Gastrocnemius medialis (tissue), 4 donors: ENCODE results near the gene CAMK2N2. TPM values are rescaled to one million over a fixed set of nuclear protein-coding genes. Genes with fewer than 3 reads are reported as not detected.

Experiments
- ATAC-seq, 2 donors: fragments of 150-250 bp; one replicate each; pipeline ENCODE4 v1.9.1; 2016
- DNase-seq, 2 donors: peaks; one replicate each; pipeline ENCODE4 v3.0.0-alpha.2; 2019
- H3K27ac ChIP-seq, 4 donors: fragments of 200-600 bp; sonication (generic); 1 replicate in 1 of 4; 2 replicates in 3 of 4; pipeline ENCODE4 v1.5.1; 2016 to 2018; ENCODE audit warnings: mild to moderate bottlenecking in 2 of 4, moderate library complexity in 1 of 4
- H3K27me3 ChIP-seq, 3 donors: fragments of 200-600 bp; sonication (generic) in 2 of 3; 1 replicate in 1 of 3; 2 replicates in 2 of 3; pipeline versions ENCODE4 v1.5.1 to v1.6.0; 2016 to 2019; ENCODE audit warnings: mild to moderate bottlenecking in 1 of 3, moderate library complexity in 1 of 3
- H3K36me3 ChIP-seq, 2 donors: fragments of 200-600 bp; sonication (generic) in 1 of 2; one replicate each; pipeline ENCODE4 v1.5.1; 2017 to 2018
- H3K4me1 ChIP-seq, 2 donors: fragments of 200-600 bp; sonication (generic) in 1 of 2; one replicate each; pipeline ENCODE4 v1.5.1; 2016 to 2017; ENCODE audit warnings: mild to moderate bottlenecking in 2 of 2
- H3K4me3 ChIP-seq, 4 donors: fragments of 200-600 bp; sonication (generic) in 3 of 4; 1 replicate in 1 of 4; 2 replicates in 3 of 4; pipeline ENCODE4 v1.5.1; 2016 to 2019; ENCODE audit warnings: mild to moderate bottlenecking in 2 of 4
- H3K9me3 ChIP-seq, 3 donors: fragments of 200-600 bp; sonication (generic) in 2 of 3; 1 replicate in 1 of 3; 2 replicates in 2 of 3; pipeline ENCODE4 v1.5.1; 2016 to 2019
- CTCF ChIP-seq, 5 experiments: fragments of 450-650 bp in 3 of 5; fragments of 200-600 bp in 2 of 5; sonication (generic) in 2 of 5; IDR thresholded peaks in 4 of 5; conservative IDR thresholded peaks in 1 of 5; 1 replicate in 4 of 5; 2 replicates in 1 of 5; pipeline ENCODE4 v1.5.1; 2016 to 2019; ENCODE audit warnings: antibody characterized with exemption in 5 of 5, mild to moderate bottlenecking in 3 of 5, moderate library complexity in 3 of 5
- POLR2A ChIP-seq, 2 donors: fragments of 450-650 bp; IDR thresholded peaks; one replicate each; pipeline ENCODE4 v1.6.1; 2017; ENCODE audit warnings: antibody characterized with exemption in 2 of 2, mild to moderate bottlenecking in 2 of 2, moderate library complexity in 2 of 2
- in situ Hi-C, 4 donors: fragments of 200-750 bp; cut with MboI; loops; one replicate each; pipeline versions ENCODE4 v1.15.0 to v1.8.0; 2017; ENCODE audit warnings: low sequenced_read_pairs in 4 of 4
- intact Hi-C: fragments of 100-400 bp; cut with DNase I; formaldehyde crosslinking; loops from one replicate; pipeline ENCODE4 v1.15.1; 2023; ENCODE audit warnings: low total_unique reads
- total RNA-seq, 4 donors: library from RNA; depleted of rRNA; stranded (reverse); fragments of >200 nt; gene quantifications; one replicate each; pipeline versions ENCODE4 v1.1.0 to v1.2.3, GENCODE V29; 2016

Gene CAMK2N2
- total RNA-seq, 4 donors from 2014 or later = not detected

- no peak overlapping the region for H3K27ac ChIP-seq
- no peak for TF ChIP-seq POLR2A (IDR thresholded peaks at IDR 0.05)
- no peak for TF ChIP-seq CTCF (IDR thresholded peaks at IDR 0.05 in 4 of 5, conservative IDR thresholded peaks at IDR 0.05 in 1 of 5)
- in situ Hi-C loops = loop anchor here in 1 of 4 donors (25.0 kb wide), 1 partner anchor 403 kb away; the partner anchor contains the start of gene PARL
- H3K4me1 ChIP-seq = no peaks in the 10 kb centered on the region
- DNase-seq (no peak), ATAC-seq (no peak)
- no peak overlapping the region for H3K4me3 ChIP-seq
- H3K27me3 ChIP-seq = no peaks in the 10 kb centered on the region
- H3K9me3 ChIP-seq = no peaks in the 10 kb centered on the region
- intact Hi-C loops = loop anchor here (10.0 kb wide), 1 partner anchor 276 kb away; the partner anchor contains the start of gene ABCC5
- H3K36me3 ChIP-seq = no peaks in the 10 kb centered on the region
Observed at GRCh38 chr3:184290331-184290730, 29.0 kb upstream of the CAMK2N2 start.

DNA sequence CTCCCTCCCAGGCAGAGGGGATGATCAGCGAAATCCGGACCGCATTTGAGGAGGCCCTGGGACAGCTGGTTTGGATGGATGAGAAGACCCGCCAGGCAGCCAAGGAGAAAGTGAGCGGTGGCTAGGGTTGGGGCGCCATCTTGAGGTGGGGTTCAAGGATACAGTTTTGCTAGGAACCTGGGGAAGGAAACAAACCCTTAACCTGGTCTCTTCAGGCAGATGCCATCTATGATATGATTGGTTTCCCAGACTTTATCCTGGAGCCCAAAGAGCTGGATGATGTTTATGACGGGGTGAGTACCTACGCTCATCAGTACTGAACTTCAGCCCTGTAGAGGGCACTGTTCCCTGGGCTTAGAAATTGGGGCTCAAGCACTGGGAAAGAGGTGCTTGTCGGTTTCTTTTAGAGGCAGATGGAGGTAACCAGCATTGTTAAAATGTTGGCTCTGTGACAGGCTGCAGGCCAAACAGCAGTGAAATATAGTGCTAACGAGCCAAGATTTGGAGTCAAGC lies 28.1 kb upstream of the CAMK2N2 start:
- H3K27me3 ChIP-seq = no peaks in the 10 kb centered on the region
- H3K36me3 ChIP-seq = no peaks in the 10 kb centered on the region
- no peaks in the 10 kb centered on the region for H3K9me3 ChIP-seq
- no peak overlapping the region for H3K27ac ChIP-seq
- H3K4me3 ChIP-seq = no peak overlapping the region
- in situ Hi-C loops (loop anchor here in 1 of 4 donors (25.0 kb wide), 1 partner anchor 402 kb away; the partner anchor contains the start of gene PARL), intact Hi-C loops (loop anchor here (5.0 kb wide), 1 partner anchor 62 kb away; the partner anchor contains the start of gene VWA5B2)
- H3K4me1 ChIP-seq = no peaks in the 10 kb centered on the region
- DNase-seq (peak in 1 of 2 donors; percentile 28), ATAC-seq (peak; percentile 43 to 58)
- TF ChIP-seq CTCF (IDR thresholded peaks at IDR 0.05 in 4 of 5, conservative IDR thresholded peaks at IDR 0.05 in 1 of 5) (peak; percentile 26 to 59 (median 49)), POLR2A (IDR thresholded peaks at IDR 0.05) (no peak)

DNA sequence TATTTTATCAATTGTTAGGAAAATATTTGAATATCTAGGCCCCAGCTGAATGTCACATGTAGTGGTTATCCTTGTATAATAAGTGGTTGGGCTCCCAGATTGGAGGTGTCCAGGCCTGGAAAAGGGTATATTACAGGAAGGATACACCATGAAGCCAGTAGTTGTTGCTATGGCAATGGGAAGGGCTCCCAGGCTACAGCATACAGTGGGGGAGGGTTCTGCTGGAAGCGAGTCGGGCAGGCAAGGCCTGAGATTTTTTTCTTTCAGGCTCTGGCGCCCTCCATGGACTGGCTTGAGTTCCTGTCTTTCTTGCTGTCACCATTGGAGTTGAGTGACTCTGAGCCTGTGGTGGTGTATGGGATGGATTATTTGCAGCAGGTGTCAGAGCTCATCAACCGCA lies 23.3 kb upstream of the CAMK2N2 start:
- H3K4me1 ChIP-seq = no peaks in the 10 kb centered on the region
- no peaks in the 10 kb centered on the region for H3K36me3 ChIP-seq
- ATAC-seq (no peak), DNase-seq (no peak)
- no peaks in the 10 kb centered on the region for H3K27me3 ChIP-seq
- no peaks in the 10 kb centered on the region for H3K9me3 ChIP-seq
- TF ChIP-seq POLR2A (IDR thresholded peaks at IDR 0.05) (no peak), CTCF (IDR thresholded peaks at IDR 0.05 in 4 of 5, conservative IDR thresholded peaks at IDR 0.05 in 1 of 5) (no peak)
- H3K4me3 ChIP-seq = no peak overlapping the region
- in situ Hi-C loops = loop anchor here in 1 of 4 donors (25.0 kb wide), 1 partner anchor 397 kb away; the partner anchor contains the start of gene PARL
- intact Hi-C loops = loop anchor here (5.0 kb wide), 1 partner anchor 57 kb away; the partner anchor contains the start of gene VWA5B2
- no peak overlapping the region for H3K27ac ChIP-seq

DNA sequence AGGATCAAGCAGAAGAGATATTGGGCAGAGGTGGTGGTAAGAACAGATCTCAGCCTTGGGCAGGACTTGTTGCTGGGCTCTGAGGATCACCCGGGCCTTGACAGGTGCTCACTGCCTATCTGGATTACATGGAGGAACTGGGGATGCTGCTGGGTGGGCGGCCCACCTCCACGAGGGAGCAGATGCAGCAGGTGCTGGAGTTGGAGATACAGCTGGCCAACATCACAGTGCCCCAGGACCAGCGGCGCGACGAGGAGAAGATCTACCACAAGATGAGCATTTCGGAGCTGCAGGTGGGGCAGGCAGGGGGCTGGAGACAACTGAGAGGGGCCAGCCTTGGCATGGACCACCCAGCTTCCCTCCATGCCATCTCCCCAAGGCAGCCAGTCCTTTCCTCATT lies 22.3 kb upstream of the CAMK2N2 start:
- Histone ChIP-seq H3K9me3 (no peaks in the 10 kb centered on the region), H3K27me3 (no peaks in the 10 kb centered on the region), H3K4me3 (no peak overlapping the region), H3K4me1 (no peaks in the 10 kb centered on the region), H3K27ac (no peak overlapping the region), H3K36me3 (no peaks in the 10 kb centered on the region)
- no peak for TF ChIP-seq POLR2A (IDR thresholded peaks at IDR 0.05)
- no peak for TF ChIP-seq CTCF (IDR thresholded peaks at IDR 0.05 in 4 of 5, conservative IDR thresholded peaks at IDR 0.05 in 1 of 5)
- DNase-seq (no peak), ATAC-seq (no peak)
- in situ Hi-C loops (loop anchor here in 1 of 4 donors (25.0 kb wide), 1 partner anchor 396 kb away; the partner anchor contains the start of gene PARL), intact Hi-C loops (no loop called here)
